Mononuclear cell (primary cell): ENCODE measurements around the gene PACSIN2. TPM values are rescaled to one million over a fixed set of nuclear protein-coding genes. Genes with fewer than 3 reads are reported as not detected.
"Not testable (repeated sequence)": the region's sequence is repeated elsewhere in the genome, so short reads cannot be mapped to it uniquely, and the experiment has no call there.

Source experiments
- H3K27me3 ChIP-seq: 2 replicates; pipeline ENCODE4 v1.6.0; 2011; ENCODE audit warnings: low read length, control low read depth; ENCODE audit not compliant: insufficient read depth
- H3K4me1 ChIP-seq: 2 replicates; pipeline ENCODE4 v1.5.1; 2011; ENCODE audit warnings: mild to moderate bottlenecking, low read length, control low read depth; ENCODE audit not compliant: insufficient read depth
- H3K4me3 ChIP-seq: 2 replicates; pipeline ENCODE4 v1.5.1; 2011; ENCODE audit warnings: mild to moderate bottlenecking, low read length, moderate library complexity
- H3K9me3 ChIP-seq: 2 replicates; pipeline ENCODE4 v1.5.1; 2011; ENCODE audit warnings: low read depth, mild to moderate bottlenecking, control low read depth, low read length
- total RNA-seq: library from RNA; depleted of rRNA; stranded (reverse); fragments of >200 nt; gene quantifications from one replicate; pipeline ENCODE4 v1.2.3, GENCODE V29; 2012

PACSIN2 gene
- total RNA-seq, 1 donor = 45.4 TPM

DNA sequence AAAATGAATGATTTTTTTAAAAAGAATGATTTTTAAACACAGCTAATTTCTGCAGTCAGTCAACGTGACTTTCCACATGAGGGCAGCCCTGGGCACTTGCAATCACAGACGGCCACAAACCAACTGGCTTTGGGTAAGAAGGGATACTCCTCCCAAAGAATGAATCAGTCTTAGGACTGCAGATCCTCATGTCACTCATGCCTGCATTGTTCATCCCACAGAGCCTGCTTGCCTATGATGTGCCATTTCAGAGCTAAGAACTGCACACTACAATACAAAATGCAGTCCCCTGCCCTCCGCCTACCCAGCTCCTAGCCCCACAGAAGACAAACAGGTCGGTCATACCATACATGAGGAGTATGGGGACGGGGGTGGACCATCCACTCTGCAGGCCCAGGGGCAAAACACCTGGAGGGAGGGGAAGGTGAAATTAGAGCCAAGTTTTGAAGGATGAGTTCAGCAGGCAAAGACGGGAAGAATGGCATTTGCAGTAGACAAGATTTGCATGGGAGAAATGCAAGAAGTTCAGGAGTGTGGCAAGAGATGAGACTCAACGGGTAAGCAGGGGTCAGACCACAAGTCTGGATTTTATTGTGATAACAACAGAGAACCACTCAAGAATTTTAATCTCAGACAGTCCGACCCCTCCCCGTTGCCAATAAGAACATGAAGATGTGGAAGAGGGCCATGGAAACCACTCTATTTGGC lies 24.7 kb downstream of the PACSIN2 start:
- Histone ChIP-seq H3K4me1 (peaks cover 46% of the 10 kb centered on the region), H3K4me3 (no peak overlapping the region), H3K9me3 (no peaks in the 10 kb centered on the region), H3K27me3 (no peaks in the 10 kb centered on the region)

DNA sequence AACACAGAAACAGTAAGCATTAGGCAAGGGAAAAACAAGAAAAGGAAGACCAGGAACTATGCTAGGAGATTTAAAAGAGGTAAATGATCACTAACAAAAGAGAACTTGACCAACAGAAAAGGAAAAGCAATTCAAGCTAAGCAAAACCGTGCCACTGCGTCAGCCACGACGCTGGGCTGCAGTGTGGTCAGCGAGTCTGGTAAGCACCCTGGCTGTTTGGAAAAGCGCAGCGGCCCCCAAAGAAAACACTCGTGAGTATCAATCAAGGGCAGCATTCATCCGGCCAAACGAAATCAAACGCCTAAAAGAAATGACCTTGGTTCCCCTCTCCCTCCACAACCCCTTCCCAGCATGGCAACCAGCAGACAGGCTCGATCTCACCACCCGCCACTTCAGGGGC lies 28.8 kb downstream of the PACSIN2 start:
- H3K4me3 ChIP-seq = no peak overlapping the region
- H3K9me3 ChIP-seq = no peaks in the 10 kb centered on the region

DNA sequence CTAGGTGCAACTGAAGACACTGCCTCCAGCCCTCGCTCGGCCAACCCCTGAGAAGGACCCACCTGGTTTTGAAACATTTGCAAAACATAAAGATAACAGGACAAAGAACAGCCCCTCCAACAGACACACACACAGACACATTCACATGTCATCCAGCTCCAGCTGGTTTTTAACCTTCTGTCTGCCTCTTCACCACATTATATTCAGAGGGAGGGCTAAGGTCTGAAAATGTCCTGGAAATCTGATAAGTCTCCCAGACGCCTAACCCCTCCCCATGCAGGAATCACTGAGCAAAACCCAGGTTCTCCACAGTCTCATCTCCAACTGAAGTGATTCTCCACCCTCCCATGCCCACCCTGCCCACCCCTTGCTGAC lies 29.4 kb downstream of the PACSIN2 start:
- peaks cover 5% of the 10 kb centered on the region for H3K4me1 ChIP-seq
- no peaks in the 10 kb centered on the region for H3K9me3 ChIP-seq
- no peak overlapping the region for H3K4me3 ChIP-seq
- H3K27me3 ChIP-seq = no peaks in the 10 kb centered on the region

More for the DNA sequence above, 28.8 kb downstream of the PACSIN2 start:
- no peaks in the 10 kb centered on the region for H3K27me3 ChIP-seq
- H3K4me1 ChIP-seq = peaks cover 9% of the 10 kb centered on the region

DNA sequence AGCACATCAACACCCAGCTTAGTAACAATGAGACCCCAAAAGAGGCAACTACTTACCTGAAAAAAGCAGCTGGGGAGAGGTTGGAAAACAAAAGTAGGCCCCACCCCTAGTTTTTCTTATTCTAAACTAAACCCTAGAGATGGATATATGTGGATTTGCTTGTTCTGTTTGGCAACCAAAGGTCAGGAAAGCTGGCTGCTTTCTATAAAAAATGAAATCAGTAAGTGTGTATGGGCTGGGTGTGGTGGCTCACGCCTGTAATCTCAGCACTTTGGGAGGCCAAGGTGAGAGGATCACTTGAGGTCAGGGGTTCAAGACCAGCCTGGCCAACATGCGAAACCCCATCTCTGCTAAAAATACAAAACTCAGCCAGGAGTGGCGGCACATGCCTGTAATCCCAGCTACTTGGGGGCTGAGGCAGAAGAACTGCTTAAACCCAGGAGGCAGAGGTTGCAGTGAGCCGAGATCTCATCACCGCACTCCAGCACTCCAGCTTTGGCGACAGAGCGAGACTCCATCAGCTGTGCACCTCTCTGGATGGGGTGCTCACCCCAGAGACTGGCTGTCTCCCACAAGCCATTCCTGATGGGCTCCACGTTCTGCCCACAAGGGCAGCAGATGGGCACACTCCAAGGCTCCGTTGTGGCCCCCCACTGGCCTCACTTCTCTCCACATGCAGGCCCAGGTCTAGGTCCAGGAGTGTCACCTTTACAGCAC lies 30.0 kb downstream of the PACSIN2 start:
- H3K4me3 ChIP-seq = no peak overlapping the region
- no peaks in the 10 kb centered on the region for H3K9me3 ChIP-seq
- no peaks in the 10 kb centered on the region for H3K27me3 ChIP-seq
- no peaks in the 10 kb centered on the region for H3K4me1 ChIP-seq

DNA sequence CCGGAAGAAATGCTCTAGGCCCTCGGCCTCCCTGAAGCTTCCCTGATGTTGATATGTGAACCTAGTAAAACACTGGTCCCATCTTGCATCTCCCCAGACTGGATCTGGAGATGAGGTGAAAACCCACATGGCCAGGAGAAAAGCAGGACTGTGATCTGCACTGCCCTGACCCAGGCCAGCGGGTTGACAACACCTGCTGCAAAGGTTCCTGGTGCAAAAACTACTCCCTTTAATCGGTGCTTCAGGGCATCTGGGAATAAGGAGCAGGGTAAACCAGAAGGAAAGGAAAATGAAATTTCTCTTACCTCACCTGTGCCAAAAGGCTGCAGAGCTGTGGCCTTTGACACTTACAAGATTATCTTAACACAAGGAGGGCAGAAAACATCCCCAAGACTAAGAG lies 30.6 kb downstream of the PACSIN2 start:
- Histone ChIP-seq H3K27me3 (no peaks in the 10 kb centered on the region), H3K9me3 (no peaks in the 10 kb centered on the region), H3K4me3 (no peak overlapping the region), H3K4me1 (no peaks in the 10 kb centered on the region)

DNA sequence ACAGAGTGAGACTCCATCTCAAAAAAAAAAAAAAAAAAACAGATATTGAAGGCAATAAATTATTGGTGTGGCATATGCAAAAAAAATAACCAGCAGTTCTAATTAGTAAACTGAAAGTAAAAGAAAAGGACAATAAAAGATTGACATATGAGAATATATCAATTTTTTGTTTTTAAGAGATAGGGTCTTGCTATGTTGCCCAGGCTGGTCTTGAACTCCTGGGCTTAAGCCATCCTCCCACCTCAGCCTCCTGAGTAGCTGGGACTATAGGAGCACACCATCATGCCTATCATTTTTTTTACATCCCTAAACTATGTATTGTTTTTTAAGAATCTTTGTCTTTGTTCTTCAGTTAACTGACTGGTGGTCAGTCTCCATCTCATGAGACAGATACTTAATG lies 31.5 kb downstream of the PACSIN2 start:
- Histone ChIP-seq H3K4me3 (no peak overlapping the region), H3K4me1 (peaks cover 8% of the 10 kb centered on the region), H3K27me3 (no peaks in the 10 kb centered on the region), H3K9me3 (no peaks in the 10 kb centered on the region)

DNA sequence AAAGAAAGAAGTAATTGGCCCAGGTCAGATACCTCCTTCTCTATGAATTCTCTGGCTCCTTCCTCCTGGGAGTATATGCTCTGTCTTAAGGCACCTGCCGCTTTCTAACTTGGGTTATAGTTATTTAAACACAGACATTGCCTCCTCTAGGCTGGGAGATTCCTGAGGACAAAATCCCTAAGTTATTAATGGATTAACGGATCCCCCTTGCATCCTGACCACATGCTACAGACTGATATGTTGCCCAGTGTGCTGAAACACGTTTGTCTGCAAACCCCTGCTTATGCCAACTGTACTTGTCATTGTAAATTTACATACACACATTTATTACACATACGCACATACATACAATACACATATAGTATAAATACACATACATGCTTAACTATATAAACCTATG lies 35.3 kb downstream of the PACSIN2 start:
- Histone ChIP-seq H3K4me3 (no peak overlapping the region), H3K4me1 (peaks cover 34% of the 10 kb centered on the region), H3K9me3 (no peaks in the 10 kb centered on the region), H3K27me3 (no peaks in the 10 kb centered on the region)

DNA sequence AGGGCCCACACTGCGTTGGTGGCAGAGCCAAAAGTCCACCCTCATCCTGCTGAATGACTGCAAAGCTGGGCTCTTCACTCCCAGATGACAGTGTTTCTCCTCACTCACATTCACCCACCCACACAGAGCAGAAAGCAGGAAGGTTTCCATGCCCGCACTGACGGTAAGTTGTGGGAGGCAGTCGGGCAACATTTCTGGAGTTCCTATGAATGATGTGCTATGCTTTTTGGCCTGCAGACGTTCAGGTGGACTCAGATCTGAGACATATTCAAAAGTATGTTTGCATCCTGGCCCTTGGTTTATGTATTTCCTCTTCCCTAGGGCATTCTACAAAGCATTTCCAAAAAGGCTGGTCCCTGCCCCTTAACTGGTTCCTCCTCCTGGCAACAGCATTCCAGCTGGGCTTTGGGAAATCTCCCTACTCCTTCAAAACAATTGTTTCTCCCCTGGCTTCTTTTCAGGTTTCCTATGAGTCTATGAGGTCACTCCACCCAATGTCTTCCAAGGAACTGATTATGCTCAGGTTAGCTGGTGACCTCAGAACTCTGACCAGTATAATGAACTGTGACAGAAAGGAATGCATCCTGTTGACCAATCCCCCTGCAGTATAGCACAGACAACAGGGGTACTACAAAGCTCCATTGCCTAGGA lies 36.4 kb downstream of the PACSIN2 start:
- H3K4me1 ChIP-seq = peaks cover 44% of the 10 kb centered on the region
- H3K27me3 ChIP-seq = no peaks in the 10 kb centered on the region
- H3K4me3 ChIP-seq = no peak overlapping the region
- no peaks in the 10 kb centered on the region for H3K9me3 ChIP-seq

DNA sequence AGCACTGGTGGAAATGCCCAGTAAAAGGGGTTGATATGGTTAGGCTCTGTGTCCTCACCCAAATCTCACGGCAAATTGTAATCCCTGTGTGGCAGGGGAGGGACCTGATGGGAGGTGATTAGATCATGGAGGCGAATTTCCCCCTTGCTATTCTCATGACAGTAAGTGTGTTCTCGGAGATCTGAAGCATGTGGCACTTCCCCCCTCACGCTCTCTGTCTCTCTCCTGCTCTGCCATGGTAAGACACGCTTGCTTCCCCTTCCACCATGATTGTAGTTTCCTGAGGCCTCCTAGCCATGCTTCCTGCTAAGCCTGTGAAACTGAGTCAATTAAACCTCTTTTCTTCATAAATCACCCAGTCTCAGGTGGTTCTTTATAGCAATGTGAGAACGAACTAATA lies 37.4 kb downstream of the PACSIN2 start:
- Histone ChIP-seq H3K9me3 (no peaks in the 10 kb centered on the region), H3K4me3 (no peak overlapping the region), H3K27me3 (no peaks in the 10 kb centered on the region), H3K4me1 (peaks cover 54% of the 10 kb centered on the region)

DNA sequence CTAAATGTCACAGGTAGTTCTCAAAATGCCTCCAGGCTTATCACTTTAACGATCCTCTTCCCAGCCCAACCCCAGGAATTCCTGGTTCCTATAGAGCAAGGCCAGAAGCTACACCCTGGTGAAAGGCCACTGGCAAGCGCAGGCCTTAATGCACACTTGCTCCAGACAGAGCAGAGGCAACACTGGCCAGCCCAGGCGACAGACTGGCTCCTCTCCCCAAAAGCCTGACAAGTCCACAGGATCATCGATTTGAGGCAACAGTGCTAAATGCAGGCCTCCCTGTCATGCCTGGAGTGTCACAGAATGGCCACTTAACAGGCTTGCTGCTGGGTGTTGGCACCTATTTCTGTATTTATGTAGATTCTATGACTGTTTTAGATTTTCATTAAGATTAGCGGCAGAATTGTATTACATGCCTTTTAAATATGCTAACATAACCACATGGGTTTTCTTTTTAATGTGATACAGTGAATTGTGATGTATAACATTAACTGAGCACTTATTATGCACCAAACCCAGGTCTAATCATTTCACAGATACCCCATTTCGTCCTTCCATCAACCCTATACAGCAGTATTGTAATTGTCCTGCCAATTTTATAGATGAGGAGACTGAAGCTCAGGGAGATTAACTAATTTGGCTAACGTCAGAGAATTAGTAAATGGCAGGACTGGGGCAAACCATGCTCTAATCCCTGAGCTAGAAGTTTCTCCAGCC lies 38.6 kb downstream of the PACSIN2 start:
- H3K4me3 ChIP-seq = no peak overlapping the region
- H3K27me3 ChIP-seq = no peaks in the 10 kb centered on the region
- no peaks in the 10 kb centered on the region for H3K9me3 ChIP-seq
- peaks cover 59% of the 10 kb centered on the region for H3K4me1 ChIP-seq

DNA sequence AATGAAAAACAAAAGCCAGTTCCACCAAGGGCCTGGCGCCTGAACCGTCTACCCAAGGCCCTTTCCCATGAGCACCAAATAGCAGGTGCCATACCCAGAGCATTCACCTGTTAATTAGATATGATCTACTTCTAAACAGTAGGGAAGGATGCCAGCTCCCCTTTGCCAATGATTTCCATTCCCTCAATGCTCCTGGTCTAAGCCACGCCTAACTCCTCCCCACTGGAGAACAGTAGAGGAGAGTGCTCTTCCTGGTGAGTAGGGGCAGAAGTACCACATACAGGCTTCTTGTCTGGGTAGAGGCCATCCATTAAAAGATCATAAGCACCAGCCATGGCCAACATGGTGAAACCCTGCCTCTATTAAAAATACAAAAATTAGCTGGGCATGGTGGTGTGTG lies 40.7 kb downstream of the PACSIN2 start:
- H3K4me1 ChIP-seq = peaks cover 65% of the 10 kb centered on the region
- H3K4me3 ChIP-seq = no peak overlapping the region
- no peaks in the 10 kb centered on the region for H3K9me3 ChIP-seq
- H3K27me3 ChIP-seq = no peaks in the 10 kb centered on the region

DNA sequence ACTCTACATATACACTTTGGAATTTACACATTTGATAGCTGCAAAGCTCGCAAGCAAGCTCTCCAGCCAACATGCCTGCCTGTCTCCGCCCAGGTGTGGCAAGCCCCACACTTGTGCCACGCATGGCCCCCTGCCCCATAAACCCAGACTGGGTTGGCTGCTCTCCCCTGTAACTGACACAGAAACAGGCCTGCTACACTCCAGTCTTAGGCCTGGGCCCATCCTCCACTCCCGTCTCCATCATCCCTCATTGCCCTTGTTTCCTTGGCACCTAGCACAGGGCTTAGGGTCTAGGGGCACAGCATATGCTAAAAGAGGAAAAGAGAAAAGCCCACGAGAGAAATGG lies 41.4 kb downstream of the PACSIN2 start:
- Histone ChIP-seq H3K9me3 (no peaks in the 10 kb centered on the region), H3K4me3 (no peak overlapping the region), H3K27me3 (no peaks in the 10 kb centered on the region), H3K4me1 (peaks cover 62% of the 10 kb centered on the region)

DNA sequence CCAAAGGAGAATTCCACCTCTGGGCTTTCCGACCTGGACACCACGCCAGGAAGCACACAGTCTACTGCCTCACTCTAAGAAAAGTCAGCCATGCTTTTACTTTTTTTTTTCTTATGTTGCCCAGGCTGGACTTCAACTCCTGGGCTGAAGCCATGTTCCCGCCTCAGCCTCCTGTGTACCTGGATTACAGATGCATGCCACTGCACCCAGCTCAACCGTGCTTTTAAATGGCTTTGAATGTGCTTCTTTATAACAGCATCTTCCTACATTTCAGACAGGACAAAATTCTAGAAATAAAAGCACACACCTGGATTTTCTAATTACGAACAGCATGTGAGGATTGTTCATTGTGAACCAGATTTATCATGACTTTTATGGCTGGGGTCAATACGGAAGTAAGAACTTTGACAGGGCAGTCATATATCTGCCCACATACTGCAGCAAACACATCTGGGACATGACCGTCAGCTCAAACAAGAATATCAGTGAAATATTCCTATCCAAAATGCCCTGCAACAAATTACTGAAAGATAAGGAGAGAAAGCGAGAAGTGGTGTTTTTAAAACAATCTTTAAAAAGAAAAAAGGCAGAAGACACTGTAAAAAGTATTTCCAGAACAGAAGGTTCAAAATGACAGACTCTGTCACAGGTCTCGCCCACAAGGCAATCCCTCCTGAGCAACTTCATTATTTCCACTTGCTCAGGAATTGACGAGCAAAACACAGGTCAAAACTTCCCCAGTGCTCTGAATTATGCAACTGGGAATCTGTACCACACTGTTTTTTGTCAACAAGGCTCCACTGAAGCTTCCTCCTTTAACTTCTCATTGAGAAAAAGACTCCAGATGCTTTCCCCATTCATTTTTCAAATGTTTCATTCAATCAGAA lies 42.1 kb downstream of the PACSIN2 start:
- Histone ChIP-seq H3K4me1 (peaks cover 62% of the 10 kb centered on the region), H3K27me3 (no peaks in the 10 kb centered on the region), H3K9me3 (no peaks in the 10 kb centered on the region), H3K4me3 (no peak overlapping the region)

DNA sequence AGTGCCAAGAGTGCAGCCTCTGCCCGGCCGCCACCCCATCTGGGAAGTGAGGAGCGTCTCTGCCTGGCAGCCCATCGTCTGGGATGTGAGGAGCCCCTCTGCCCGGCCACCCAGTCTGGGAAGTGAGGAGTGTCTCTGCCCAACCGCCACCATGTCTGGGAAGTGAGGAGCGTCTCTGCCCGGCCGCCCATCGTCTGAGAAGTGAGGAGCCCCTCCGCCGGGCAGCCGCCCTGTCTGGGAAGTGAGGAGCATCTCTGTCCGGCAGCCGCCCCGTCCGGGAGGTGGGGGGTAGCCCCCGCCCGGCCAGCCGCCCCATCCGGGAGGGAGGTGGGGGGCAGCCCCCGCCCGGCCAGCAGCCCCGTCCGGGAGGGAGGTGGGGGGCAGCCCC lies 43.5 kb downstream of the PACSIN2 start:
- H3K9me3 ChIP-seq, H3K4me3 ChIP-seq, H3K27me3 ChIP-seq: not testable (repeated sequence)
- peaks cover 59% of the 10 kb centered on the region for H3K4me1 ChIP-seq
